ENCODE data around the gene KIZ.
"Not testable (repeated sequence)": the region's sequence is repeated elsewhere in the genome, so short reads cannot be mapped to it uniquely, and the experiment has no call there.

KIZ gene

DNA sequence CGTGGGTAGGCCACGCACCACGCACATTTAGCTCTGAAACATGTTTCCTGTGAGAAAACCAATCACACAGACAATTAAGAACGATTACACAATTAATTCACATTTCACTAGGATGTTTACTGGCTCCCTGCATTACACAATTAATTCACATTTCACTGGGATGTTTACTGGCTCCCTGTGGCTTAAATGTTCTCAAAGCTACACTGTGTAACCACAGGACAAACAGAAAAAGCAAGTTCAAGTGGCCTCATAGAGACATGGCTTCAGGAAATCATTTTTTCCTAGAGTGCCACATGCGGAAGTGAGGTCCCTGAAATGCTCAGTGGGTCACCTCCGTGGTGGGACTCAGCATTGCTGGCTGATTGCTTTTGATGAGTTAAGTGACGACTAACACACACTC, 115.5 kb downstream of the KIZ start:
- no peak overlapping the region for H3K4me3 ChIP-seq (ENCODE audit: low read depth, low read length)
- POLR2A ChIA-PET = no interaction called here
- TF ChIP-seq, protein P1, sequence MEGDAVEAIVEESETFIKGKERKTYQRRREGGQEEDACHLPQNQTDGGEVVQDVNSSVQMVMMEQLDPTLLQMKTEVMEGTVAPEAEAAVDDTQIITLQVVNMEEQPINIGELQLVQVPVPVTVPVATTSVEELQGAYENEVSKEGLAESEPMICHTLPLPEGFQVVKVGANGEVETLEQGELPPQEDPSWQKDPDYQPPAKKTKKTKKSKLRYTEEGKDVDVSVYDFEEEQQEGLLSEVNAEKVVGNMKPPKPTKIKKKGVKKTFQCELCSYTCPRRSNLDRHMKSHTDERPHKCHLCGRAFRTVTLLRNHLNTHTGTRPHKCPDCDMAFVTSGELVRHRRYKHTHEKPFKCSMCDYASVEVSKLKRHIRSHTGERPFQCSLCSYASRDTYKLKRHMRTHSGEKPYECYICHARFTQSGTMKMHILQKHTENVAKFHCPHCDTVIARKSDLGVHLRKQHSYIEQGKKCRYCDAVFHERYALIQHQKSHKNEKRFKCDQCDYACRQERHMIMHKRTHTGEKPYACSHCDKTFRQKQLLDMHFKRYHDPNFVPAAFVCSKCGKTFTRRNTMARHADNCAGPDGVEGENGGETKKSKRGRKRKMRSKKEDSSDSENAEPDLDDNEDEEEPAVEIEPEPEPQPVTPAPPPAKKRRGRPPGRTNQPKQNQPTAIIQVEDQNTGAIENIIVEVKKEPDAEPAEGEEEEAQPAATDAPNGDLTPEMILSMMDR (IDR thresholded peaks at IDR 0.05; ENCODE audit: insufficient read depth, low read length, missing control alignments) = no peak
- CTCF ChIA-PET = interaction anchor here (0.5 to 3.4 kb wide), 3 partner anchors 70 to 264 kb away, joined by 3 to 19 read pairs (median 4); no protein-coding TSS in a partner anchor
- no peak for DNase-seq (ENCODE audit: low read depth, low spot score)

DNA sequence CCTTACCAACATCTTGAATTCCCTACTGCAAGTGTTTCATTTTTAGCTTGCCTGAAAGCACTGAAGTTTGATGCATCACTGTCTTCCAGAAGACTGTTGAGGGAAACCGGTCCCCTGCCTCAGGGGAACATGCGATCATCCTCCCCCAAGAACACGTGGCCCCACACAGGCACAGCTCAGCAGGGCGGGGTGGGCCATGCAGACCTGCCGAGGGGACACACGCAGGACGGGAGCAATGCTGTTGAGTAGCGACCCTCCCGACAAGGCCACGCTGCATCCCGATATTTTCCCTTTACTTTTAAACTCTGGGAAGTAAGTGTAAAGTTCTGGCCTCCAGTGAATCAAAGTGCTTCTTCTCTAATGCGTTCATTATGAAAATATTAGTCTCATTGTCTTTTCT, 117.9 kb downstream of the KIZ start:
- TF ChIP-seq, protein P1 (IDR thresholded peaks at IDR 0.05; ENCODE audit: insufficient read depth, low read length, missing control alignments) = no peak
- CTCF ChIA-PET = interaction anchor here (3.4 to 4.6 kb wide), 2 partner anchors 8 to 262 kb away, joined by 19 to 44 read pairs; no protein-coding TSS in a partner anchor
- no peak for DNase-seq (ENCODE audit: low read depth, low spot score)
- POLR2A ChIA-PET = no interaction called here
- H3K4me3 ChIP-seq (ENCODE audit: low read depth, low read length) = no peak overlapping the region

GRCh38 chr20:21244808-21245207, 118.9 kb downstream of the KIZ start:
- ChIA-PET CTCF (interaction anchor here (1.3 to 4.6 kb wide), 2 partner anchors 9 to 260 kb away, joined by 7 to 44 read pairs; no protein-coding TSS in a partner anchor), POLR2A (no interaction called here)

GRCh38 chr20:21246161-21246560, 120.3 kb downstream of the KIZ start:
- CTCF ChIA-PET = interaction anchor here (1.0 to 4.6 kb wide), 2 partner anchors 11 to 16 kb away, joined by 3 to 44 read pairs; no protein-coding TSS in a partner anchor
- POLR2A ChIA-PET = no interaction called here
- no peak overlapping the region for H3K4me3 ChIP-seq (ENCODE audit: low read depth, low read length)
- no peak for DNase-seq (ENCODE audit: low read depth, low spot score)
- TF ChIP-seq, protein P1 (IDR thresholded peaks at IDR 0.05; ENCODE audit: insufficient read depth, low read length, missing control alignments) = no peak

More at GRCh38 chr20:21244808-21245207, 118.9 kb downstream of the KIZ start:
- H3K4me3 ChIP-seq (ENCODE audit: low read depth, low read length) = no peak overlapping the region
- TF ChIP-seq, protein P1 (IDR thresholded peaks at IDR 0.05; ENCODE audit: insufficient read depth, low read length, missing control alignments) = no peak
- no peak for DNase-seq (ENCODE audit: low read depth, low spot score)

GRCh38 chr20:21247603-21248095, 121.8 kb downstream of the KIZ start:
- CTCF ChIA-PET = interaction anchor here (0.6 to 4.6 kb wide), 2 partner anchors 12 to 240 kb away, joined by 3 to 44 read pairs; no protein-coding TSS in a partner anchor

GRCh38 chr20:21251278-21251677, 125.4 kb downstream of the KIZ start:
- no peak for DNase-seq (ENCODE audit: low read depth, low spot score)
- TF ChIP-seq, protein P1 (IDR thresholded peaks at IDR 0.05; ENCODE audit: insufficient read depth, low read length, missing control alignments) = no peak
- ChIA-PET CTCF (interaction anchor here (2.4 kb wide), 1 partner anchor 15 kb away, joined by 20 read pairs; no protein-coding TSS in a partner anchor), POLR2A (no interaction called here)
- H3K4me3 ChIP-seq (ENCODE audit: low read depth, low read length) = no peak overlapping the region

More at GRCh38 chr20:21247603-21248095, 121.8 kb downstream of the KIZ start:
- POLR2A ChIA-PET; DNase-seq (ENCODE audit: low read depth, low spot score); H3K4me3 ChIP-seq (ENCODE audit: low read depth, low read length): not testable (repeated sequence)

GRCh38 chr20:21257192-21257591, 131.3 kb downstream of the KIZ start:
- H3K4me3 ChIP-seq (ENCODE audit: low read depth, low read length) = no peak overlapping the region
- DNase-seq (ENCODE audit: low read depth, low spot score) = no peak
- ChIA-PET CTCF (no interaction called here), POLR2A (no interaction called here)
- TF ChIP-seq, protein P1 (IDR thresholded peaks at IDR 0.05; ENCODE audit: insufficient read depth, low read length, missing control alignments) = no peak
